ENCODE measurements around the gene ATF4. TPM values are rescaled to one million over a fixed set of nuclear protein-coding genes. Genes with fewer than 3 reads are reported as not detected.

ATF4 gene
- total and polyA plus RNA-seq, 2 donors (not counting 3 experiments of a cell fraction or from before 2014, with no cell fraction given), result 312 to 668 TPM

DNA sequence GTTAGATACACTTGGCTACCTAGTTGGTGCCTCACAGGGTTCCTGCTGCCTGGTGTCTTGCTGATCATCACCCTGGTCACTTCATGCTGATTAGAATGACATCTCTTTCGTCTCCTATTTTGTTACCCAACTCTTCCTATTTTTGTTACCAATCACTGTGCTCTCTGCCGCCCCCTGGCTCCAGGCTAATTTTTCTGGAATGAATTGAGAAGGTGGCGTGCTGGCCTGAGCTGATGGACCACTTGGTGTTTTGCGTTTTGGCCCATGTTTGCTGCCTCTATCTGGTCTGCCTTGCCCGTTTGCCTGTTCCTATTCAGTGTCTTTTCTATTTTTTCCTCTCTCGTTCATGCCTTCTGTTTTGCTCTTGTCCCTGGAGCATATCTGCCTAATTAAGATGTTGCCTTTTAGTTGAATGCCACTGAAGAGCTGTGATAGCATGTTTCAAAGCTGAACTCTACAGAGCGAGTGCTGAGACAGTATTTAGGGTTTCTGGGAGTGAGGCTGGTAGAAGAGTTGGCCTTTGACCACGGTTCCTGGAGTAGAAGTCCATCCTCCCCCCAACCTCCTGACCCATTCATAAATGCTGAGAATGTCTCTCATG is 5.9 kb upstream of the ATF4 start:
- Histone ChIP-seq H3K27me3 (ENCODE audit: control insufficient read depth in 2 of 2, insufficient read depth in 2 of 2, low read length in 2 of 2) (no peaks in the 10 kb centered on the region), H4K20me1 (replicated peaks; ENCODE audit: control insufficient read depth, extremely low read depth, insufficient read depth, low read length) (no peaks in the 10 kb centered on the region), H3K4me1 (ENCODE audit: control insufficient read depth, extremely low read depth, insufficient read depth, low read length) (peaks cover 8% of the 10 kb centered on the region), H2AFZ (ENCODE audit: low read depth, low read length) (no peak overlapping the region), H3K9ac (replicated peaks; ENCODE audit: extremely low read depth, insufficient read depth, low read length) (no peak overlapping the region), H3K27ac (ENCODE audit: insufficient read depth, low read depth, low read length) (no peak overlapping the region), H3K4me3 (replicated peaks in 1 of 3; ENCODE audit: insufficient read depth in 1 of 3, low read depth in 1 of 3, low read length in 3 of 3) (no peak overlapping the region), H3K36me3 (ENCODE audit: control insufficient read depth in 2 of 2, extremely low read depth in 1 of 2, insufficient read depth in 2 of 2, low read length in 2 of 2) (peaks cover 25 to 32% of the 10 kb centered on the region in 2 experiments), H3K79me2 (ENCODE audit: control insufficient read depth, insufficient read depth, low read length) (peaks cover 18% of the 10 kb centered on the region), H3K9me1 (replicated peaks; ENCODE audit: control insufficient read depth, extremely low read depth, insufficient read depth, low read length) (no peaks in the 10 kb centered on the region), H3K9me3 (replicated peaks; ENCODE audit: control insufficient read depth, insufficient read depth, low read length) (no peaks in the 10 kb centered on the region), H3K4me2 (ENCODE audit: insufficient read depth, low read length) (no peak overlapping the region)
- FAIRE-seq, result peak; percentile 50
- intact Hi-C loops (cut with micrococcal nuclease) (loop anchor here (1.0 kb wide), 1 partner anchor 18 kb away; no protein-coding TSS in a partner anchor), dilution Hi-C loops (cut with MboI; ENCODE audit: extremely low pct_ligation_motif_present, low sequenced_read_pairs) (no loop called here)
- POLR2A ChIA-PET, result interaction anchor here (1.0 kb wide), 1 partner anchor 195 kb away, joined by 4 read pairs; the partner anchor contains the start of gene RPL3
- DNase-seq (ENCODE audit: low read depth, low spot score), result peak; percentile 41
- TF ChIP-seq, protein P1, sequence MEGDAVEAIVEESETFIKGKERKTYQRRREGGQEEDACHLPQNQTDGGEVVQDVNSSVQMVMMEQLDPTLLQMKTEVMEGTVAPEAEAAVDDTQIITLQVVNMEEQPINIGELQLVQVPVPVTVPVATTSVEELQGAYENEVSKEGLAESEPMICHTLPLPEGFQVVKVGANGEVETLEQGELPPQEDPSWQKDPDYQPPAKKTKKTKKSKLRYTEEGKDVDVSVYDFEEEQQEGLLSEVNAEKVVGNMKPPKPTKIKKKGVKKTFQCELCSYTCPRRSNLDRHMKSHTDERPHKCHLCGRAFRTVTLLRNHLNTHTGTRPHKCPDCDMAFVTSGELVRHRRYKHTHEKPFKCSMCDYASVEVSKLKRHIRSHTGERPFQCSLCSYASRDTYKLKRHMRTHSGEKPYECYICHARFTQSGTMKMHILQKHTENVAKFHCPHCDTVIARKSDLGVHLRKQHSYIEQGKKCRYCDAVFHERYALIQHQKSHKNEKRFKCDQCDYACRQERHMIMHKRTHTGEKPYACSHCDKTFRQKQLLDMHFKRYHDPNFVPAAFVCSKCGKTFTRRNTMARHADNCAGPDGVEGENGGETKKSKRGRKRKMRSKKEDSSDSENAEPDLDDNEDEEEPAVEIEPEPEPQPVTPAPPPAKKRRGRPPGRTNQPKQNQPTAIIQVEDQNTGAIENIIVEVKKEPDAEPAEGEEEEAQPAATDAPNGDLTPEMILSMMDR (IDR thresholded peaks at IDR 0.05; ENCODE audit: extremely low read depth in 1 of 2, insufficient read depth in 1 of 2, low read depth in 1 of 2, low read length in 2 of 2), result peak; percentile 75 to 83
- TF ChIP-seq GATA2 (IDR thresholded peaks at IDR 0.05; ENCODE audit: insufficient read depth, insufficient read length, low read depth, low read length) (no peak), JUN (IDR thresholded peaks at IDR 0.05; ENCODE audit: borderline replicate concordance, insufficient read depth, insufficient read length, low read depth) (no peak), EZH2 (IDR thresholded peaks at IDR 0.05; ENCODE audit: borderline replicate concordance, low read depth, low read length, severe bottlenecking) (no peak), POLR2A (IDR thresholded peaks at IDR 0.05; ENCODE audit: low read depth, low read length) (no peak), MYC (IDR thresholded peaks at IDR 0.05; ENCODE audit: low read depth, low read length) (no peak)
- TSS peak; percentile 13 for BruUV-seq (replicated peaks)
- CTCF ChIA-PET, result interaction anchor here (0.5 to 5.6 kb wide), 20 partner anchors 9 to 530 kb away, joined by 3 to 58 read pairs (median 6); partner anchors contain the start of genes MIEF1 and TAB1
